Measurements from ENCODE around the gene UROS. TPM values are rescaled to one million over a fixed set of nuclear protein-coding genes. Genes with fewer than 3 reads are reported as not detected.

UROS gene
- total and polyA plus RNA-seq, 10 of the 15 experiments (the other 5 are each of a cell fraction or from before 2014, with no cell fraction given): 4.3 to 112 (median 64.5) TPM

DNA sequence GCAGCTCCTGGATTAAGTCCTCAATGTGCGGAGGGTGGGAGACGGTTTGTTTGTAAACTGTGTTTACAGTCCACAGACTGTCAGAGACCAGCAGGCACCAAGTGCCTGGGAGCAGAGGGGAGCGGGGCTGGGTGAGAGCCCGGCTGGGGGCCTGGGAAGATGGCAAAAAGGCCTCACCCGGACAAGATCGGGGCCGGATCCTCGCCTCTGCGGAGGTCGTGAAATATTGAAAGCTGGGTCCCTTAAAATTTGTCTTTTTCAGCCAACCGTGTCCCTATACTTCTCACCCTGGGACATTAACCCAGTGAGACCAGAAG is 50.2 kb downstream of the UROS start:
- no peaks in the 10 kb centered on the region for H3K27me3 ChIP-seq (replicated peaks in 1 of 2; ENCODE audit: control insufficient read depth in 2 of 2, insufficient read depth in 2 of 2, low read length in 1 of 2)
- in situ Hi-C loops (cut with MboI): no loop called here
- no peak for DNase-seq (ENCODE audit: low read depth, low spot score)
- no peak overlapping the region for H2AFZ ChIP-seq (ENCODE audit: control insufficient read depth, low read depth, low read length)
- no peaks in the 10 kb centered on the region; a peak in 3 of 4 replicates for H3K36me3 ChIP-seq (ENCODE audit: control insufficient read depth in 2 of 2, insufficient read depth in 2 of 2, low read length in 1 of 2)
- SMC1A ChIA-PET (ENCODE audit: uncharacterized antibody, unreplicated experiment): no interaction called here
- H3K9ac ChIP-seq (ENCODE audit: control insufficient read depth, insufficient read depth, low read length): no peak overlapping the region
- no peaks in the 10 kb centered on the region for H4K20me1 ChIP-seq (ENCODE audit: control insufficient read depth, insufficient read depth)
- no TSS peak for BruUV-seq (replicated peaks)
- POLR2A ChIA-PET: no interaction called here
- no peak for FAIRE-seq
- no peak overlapping the region for H3K4me2 ChIP-seq (ENCODE audit: control insufficient read depth, insufficient read depth)
- no peaks in the 10 kb centered on the region for H3K9me3 ChIP-seq (replicated peaks; ENCODE audit: control insufficient read depth, insufficient read depth, low read length)
- intact Hi-C loops (cut with micrococcal nuclease; ENCODE audit: unreplicated experiment): no loop called here
- WGBS (ENCODE audit: insufficient coverage, insufficient replicate concordance, low lambda C conversion rate, missing lambda C conversion rate): 86% methylated on average over 11 of the region's 11 CpGs
- CTCF ChIA-PET: no interaction called here
- H3K4me1 ChIP-seq (ENCODE audit: control insufficient read depth, insufficient read depth, low read length): no peaks in the 10 kb centered on the region
- TF ChIP-seq ZBED1 (IDR thresholded peaks at IDR 0.05; ENCODE audit: borderline replicate concordance) (no peak), ZNF622 (IDR thresholded peaks at IDR 0.05) (no peak), DPF2 (IDR thresholded peaks at IDR 0.05) (no peak), ASH2L (IDR thresholded peaks at IDR 0.05; ENCODE audit: borderline replicate concordance, low read depth) (no peak), ZSCAN29 (IDR thresholded peaks at IDR 0.05) (no peak), IKZF2 (IDR thresholded peaks at IDR 0.05) (no peak)
- TF ChIP-seq, protein P1, sequence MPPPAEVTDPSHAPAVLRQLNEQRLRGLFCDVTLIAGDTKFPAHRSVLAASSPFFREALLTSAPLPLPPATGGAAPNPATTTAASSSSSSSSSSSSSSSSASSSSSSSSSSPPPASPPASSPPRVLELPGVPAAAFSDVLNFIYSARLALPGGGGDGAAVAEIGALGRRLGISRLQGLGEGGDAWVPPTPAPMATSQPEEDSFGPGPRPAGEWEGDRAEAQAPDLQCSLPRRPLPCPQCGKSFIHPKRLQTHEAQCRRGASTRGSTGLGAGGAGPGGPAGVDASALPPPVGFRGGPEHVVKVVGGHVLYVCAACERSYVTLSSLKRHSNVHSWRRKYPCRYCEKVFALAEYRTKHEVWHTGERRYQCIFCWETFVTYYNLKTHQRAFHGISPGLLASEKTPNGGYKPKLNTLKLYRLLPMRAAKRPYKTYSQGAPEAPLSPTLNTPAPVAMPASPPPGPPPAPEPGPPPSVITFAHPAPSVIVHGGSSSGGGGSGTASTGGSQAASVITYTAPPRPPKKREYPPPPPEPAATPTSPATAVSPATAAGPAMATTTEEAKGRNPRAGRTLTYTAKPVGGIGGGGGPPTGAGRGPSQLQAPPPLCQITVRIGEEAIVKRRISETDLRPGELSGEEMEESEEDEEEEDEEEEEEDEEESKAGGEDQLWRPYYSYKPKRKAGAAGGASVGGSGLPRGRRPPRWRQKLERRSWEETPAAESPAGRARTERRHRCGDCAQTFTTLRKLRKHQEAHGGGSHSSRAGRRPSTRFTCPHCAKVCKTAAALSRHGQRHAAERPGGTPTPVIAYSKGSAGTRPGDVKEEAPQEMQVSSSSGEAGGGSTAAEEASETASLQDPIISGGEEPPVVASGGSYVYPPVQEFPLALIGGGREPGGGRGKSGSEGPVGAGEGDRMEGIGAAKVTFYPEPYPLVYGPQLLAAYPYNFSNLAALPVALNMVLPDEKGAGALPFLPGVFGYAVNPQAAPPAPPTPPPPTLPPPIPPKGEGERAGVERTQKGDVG (CRISPR knock-in tag; IDR thresholded peaks at IDR 0.05): no peak
- RAD21 ChIA-PET (ENCODE audit: unreplicated experiment): no interaction called here
- no peak overlapping the region for H3K27ac ChIP-seq (ENCODE audit: control insufficient read depth, insufficient read depth)
- H3K79me2 ChIP-seq (ENCODE audit: control insufficient read depth, insufficient read depth, low read length): no peaks in the 10 kb centered on the region
- H3K4me3 ChIP-seq: no peak overlapping the region
- ATAC-seq: no peak

All from GM12878 (cell line).